ENCODE measurements around the gene SLC2A9. TPM values are rescaled to one million over a fixed set of nuclear protein-coding genes. Genes with fewer than 3 reads are reported as not detected.

Gene SLC2A9
- total and polyA plus RNA-seq, 2 of the 13 experiments (the other 11 are each of a cell fraction or from before 2014, with no cell fraction given): 36.2 to 42.3 TPM

GRCh38 chr4:10006231-10006600 lies 15.1 kb downstream of the SLC2A9 start (continued):
- no peak for TF ChIP-seq RFX5 (IDR thresholded peaks at IDR 0.05; ENCODE audit: low read depth, low read length)
- no peak for TF ChIP-seq ZNF800 (CRISPR knock-in tag; IDR thresholded peaks at IDR 0.05)
- no peak for TF ChIP-seq ZNF329 (CRISPR knock-in tag; IDR thresholded peaks at IDR 0.05; ENCODE audit: low read depth)
- no peak for TF ChIP-seq ZNF841 (CRISPR knock-in tag; IDR thresholded peaks at IDR 0.05; ENCODE audit: borderline replicate concordance)
- no peak for TF ChIP-seq ZNF274 (CRISPR knock-in tag; IDR thresholded peaks at IDR 0.05)
- no peak for TF ChIP-seq PLRG1 (conservative IDR thresholded peaks at IDR 0.05)
- peak; percentile 66; the same call in 1 of the 2 replicates for TF ChIP-seq ISL2 (CRISPR knock-in tag; IDR thresholded peaks at IDR 0.05)
- peak; percentile 85; the same call in 1 of the 2 replicates for TF ChIP-seq MIER3 (CRISPR knock-in tag; IDR thresholded peaks at IDR 0.05; ENCODE audit: borderline replicate concordance)
- TF ChIP-seq ZSCAN5A (CRISPR knock-in tag; IDR thresholded peaks at IDR 0.05; ENCODE audit: borderline replicate concordance): no peak
- TF ChIP-seq, protein P1, sequence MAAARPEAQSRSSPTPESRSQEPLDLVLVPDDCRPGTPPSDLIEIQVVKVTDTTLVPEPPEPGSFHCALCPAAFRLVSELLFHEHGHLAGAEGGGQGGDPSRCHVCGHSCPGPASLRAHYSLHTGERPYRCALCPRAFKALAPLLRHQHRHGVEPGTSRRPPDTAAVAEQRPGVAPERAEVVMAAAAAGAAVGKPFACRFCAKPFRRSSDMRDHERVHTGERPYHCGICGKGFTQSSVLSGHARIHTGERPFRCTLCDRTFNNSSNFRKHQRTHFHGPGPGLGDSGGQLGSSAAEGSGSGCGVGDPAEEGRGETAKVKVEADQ (CRISPR knock-in tag; IDR thresholded peaks at IDR 0.05; ENCODE audit: borderline replicate concordance): no peak
- TF ChIP-seq, protein P2, sequence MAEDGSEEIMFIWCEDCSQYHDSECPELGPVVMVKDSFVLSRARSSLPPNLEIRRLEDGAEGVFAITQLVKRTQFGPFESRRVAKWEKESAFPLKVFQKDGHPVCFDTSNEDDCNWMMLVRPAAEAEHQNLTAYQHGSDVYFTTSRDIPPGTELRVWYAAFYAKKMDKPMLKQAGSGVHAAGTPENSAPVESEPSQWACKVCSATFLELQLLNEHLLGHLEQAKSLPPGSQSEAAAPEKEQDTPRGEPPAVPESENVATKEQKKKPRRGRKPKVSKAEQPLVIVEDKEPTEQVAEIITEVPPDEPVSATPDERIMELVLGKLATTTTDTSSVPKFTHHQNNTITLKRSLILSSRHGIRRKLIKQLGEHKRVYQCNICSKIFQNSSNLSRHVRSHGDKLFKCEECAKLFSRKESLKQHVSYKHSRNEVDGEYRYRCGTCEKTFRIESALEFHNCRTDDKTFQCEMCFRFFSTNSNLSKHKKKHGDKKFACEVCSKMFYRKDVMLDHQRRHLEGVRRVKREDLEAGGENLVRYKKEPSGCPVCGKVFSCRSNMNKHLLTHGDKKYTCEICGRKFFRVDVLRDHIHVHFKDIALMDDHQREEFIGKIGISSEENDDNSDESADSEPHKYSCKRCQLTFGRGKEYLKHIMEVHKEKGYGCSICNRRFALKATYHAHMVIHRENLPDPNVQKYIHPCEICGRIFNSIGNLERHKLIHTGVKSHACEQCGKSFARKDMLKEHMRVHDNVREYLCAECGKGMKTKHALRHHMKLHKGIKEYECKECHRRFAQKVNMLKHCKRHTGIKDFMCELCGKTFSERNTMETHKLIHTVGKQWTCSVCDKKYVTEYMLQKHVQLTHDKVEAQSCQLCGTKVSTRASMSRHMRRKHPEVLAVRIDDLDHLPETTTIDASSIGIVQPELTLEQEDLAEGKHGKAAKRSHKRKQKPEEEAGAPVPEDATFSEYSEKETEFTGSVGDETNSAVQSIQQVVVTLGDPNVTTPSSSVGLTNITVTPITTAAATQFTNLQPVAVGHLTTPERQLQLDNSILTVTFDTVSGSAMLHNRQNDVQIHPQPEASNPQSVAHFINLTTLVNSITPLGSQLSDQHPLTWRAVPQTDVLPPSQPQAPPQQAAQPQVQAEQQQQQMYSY (CRISPR knock-in tag; IDR thresholded peaks at IDR 0.05): no peak
- TF ChIP-seq KLF11 (CRISPR knock-in tag; IDR thresholded peaks at IDR 0.05): 0 out of 2 replicates have a peak, but pooled peaks have one; percentile 48
- 0 out of 2 replicates have a peak, but pooled peaks have one; percentile 46 for TF ChIP-seq KMT2B (CRISPR knock-in tag; IDR thresholded peaks at IDR 0.05)
- TF ChIP-seq ZMYM3 (CRISPR knock-in tag; IDR thresholded peaks at IDR 0.05): peak; percentile 40; the same call in 1 of the 2 replicates
- no peak for TF ChIP-seq BATF2 (CRISPR knock-in tag; IDR thresholded peaks at IDR 0.05)
- TF ChIP-seq NFRKB (IDR thresholded peaks at IDR 0.05): no peak
- no peak for TF ChIP-seq HHEX (CRISPR knock-in tag; IDR thresholded peaks at IDR 0.05)
- no peak for TF ChIP-seq ZNF816 (CRISPR knock-in tag; IDR thresholded peaks at IDR 0.05; ENCODE audit: borderline replicate concordance)
- peak; percentile 94 for TF ChIP-seq CEBPG (CRISPR knock-in tag; IDR thresholded peaks at IDR 0.05)
- no peak for TF ChIP-seq RBM22 (optimal IDR thresholded peaks at IDR 0.05; ENCODE audit: low read length)
- peak; percentile 65 for TF ChIP-seq PITX1 (CRISPR knock-in tag; IDR thresholded peaks at IDR 0.05)
- TF ChIP-seq HNRNPL (IDR thresholded peaks at IDR 0.05; ENCODE audit: low read depth, low read length): 0 out of 2 replicates have a peak, but pooled peaks have one; percentile 59
- no peak for TF ChIP-seq SAFB2 (CRISPR knock-in tag; IDR thresholded peaks at IDR 0.05; ENCODE audit: borderline replicate concordance, low read depth)

Data from HepG2 (cell line).